Measurements from ENCODE around the gene MED26. TPM values are rescaled to one million over a fixed set of nuclear protein-coding genes. Genes with fewer than 3 reads are reported as not detected.
"Not testable (repeated sequence)": the region's sequence is repeated elsewhere in the genome, so short reads cannot be mapped to it uniquely, and the experiment has no call there.

The MED26 gene
- total RNA-seq, 3 donors from 2014 or later: 10.8 to 12.0 (median 11.2) TPM

DNA sequence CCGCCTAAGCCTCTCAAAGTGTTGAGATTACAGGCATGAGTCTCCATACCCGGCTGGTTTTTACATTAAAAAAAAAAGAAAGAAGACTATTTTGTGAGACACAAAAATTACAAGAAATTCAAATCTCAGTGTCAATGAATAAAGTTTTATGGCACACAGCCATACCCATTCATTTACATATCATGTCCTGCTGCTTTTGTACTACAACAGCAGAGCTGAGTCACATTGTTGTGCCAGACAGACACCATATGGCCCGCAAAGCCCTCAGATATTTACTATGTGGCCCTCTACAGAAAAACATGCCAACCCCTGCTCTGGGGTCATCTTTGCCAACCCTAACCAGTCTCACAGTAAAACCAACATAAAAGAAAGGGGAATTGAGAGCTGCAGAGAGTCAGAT lies 26.6 kb upstream of the MED26 start:
- TF ChIP-seq, protein P1, sequence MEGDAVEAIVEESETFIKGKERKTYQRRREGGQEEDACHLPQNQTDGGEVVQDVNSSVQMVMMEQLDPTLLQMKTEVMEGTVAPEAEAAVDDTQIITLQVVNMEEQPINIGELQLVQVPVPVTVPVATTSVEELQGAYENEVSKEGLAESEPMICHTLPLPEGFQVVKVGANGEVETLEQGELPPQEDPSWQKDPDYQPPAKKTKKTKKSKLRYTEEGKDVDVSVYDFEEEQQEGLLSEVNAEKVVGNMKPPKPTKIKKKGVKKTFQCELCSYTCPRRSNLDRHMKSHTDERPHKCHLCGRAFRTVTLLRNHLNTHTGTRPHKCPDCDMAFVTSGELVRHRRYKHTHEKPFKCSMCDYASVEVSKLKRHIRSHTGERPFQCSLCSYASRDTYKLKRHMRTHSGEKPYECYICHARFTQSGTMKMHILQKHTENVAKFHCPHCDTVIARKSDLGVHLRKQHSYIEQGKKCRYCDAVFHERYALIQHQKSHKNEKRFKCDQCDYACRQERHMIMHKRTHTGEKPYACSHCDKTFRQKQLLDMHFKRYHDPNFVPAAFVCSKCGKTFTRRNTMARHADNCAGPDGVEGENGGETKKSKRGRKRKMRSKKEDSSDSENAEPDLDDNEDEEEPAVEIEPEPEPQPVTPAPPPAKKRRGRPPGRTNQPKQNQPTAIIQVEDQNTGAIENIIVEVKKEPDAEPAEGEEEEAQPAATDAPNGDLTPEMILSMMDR (IDR thresholded peaks at IDR 0.05): no peak
- no peak for DNase-seq

DNA sequence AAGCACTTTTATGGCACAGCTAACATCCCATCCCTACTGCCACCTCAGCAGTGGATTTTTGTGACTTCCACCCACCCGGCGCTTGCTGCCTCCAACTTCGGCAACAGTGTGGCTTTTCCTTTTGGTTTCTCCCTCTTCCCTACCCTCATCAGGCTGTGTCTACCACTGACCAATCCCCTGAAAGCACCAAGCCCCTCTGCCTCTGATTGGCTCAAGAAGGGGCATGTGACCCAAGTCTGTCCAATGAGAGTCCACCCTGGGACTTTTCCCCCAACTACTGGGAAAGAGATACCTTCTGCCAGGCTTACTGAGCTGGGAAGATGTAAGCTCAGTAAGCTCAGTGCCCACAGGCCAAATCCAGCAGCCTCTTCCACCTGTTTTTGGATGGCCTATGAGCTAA lies 26.1 kb upstream of the MED26 start:
- ATAC-seq (peak; percentile 20), DNase-seq (no peak)
- Histone ChIP-seq H3K9me3 (no peaks in the 10 kb centered on the region), H3K4me3 (no peak overlapping the region), H3K36me3 (ENCODE audit: low read depth) (peaks cover 6% of the 10 kb centered on the region), H3K4me1 (ENCODE audit: low read depth) (peaks cover 10% of the 10 kb centered on the region)
- intact Hi-C loops (cut with DNase I, micrococcal nuclease): no loop called here
- TF ChIP-seq, protein P1 (IDR thresholded peaks at IDR 0.05): no peak

More for the DNA sequence above, 26.6 kb upstream of the MED26 start:
- H3K4me3 ChIP-seq: no peak overlapping the region
- H3K9me3 ChIP-seq: no peaks in the 10 kb centered on the region
- peaks cover 6% of the 10 kb centered on the region for H3K36me3 ChIP-seq (ENCODE audit: low read depth)
- peaks cover 12% of the 10 kb centered on the region for H3K4me1 ChIP-seq (ENCODE audit: low read depth)
- ATAC-seq: no peak
- intact Hi-C loops (cut with DNase I, micrococcal nuclease): no loop called here

DNA sequence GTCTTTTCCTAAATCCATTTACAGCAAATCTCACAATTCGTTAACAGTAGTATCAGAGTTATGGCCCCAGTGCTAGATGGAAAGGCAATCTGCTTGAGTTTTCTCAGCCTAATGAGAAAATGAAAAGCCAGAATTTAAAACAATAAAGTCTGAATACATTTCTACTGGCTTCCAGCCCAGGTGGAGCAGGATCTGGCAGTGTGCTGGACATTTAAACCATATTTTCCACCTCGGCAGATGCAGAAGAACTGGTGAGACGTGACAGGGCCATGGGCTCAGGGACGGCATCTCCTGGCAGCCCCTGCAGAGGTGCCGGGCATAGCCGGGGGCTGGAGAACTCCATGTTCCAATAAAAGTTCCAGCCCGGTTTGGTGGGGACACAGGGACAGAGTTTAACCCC lies 24.9 kb upstream of the MED26 start:
- intact Hi-C loops (cut with DNase I, micrococcal nuclease): no loop called here
- peaks cover 6% of the 10 kb centered on the region for H3K36me3 ChIP-seq (ENCODE audit: low read depth)
- no peak overlapping the region for H3K4me3 ChIP-seq
- no peaks in the 10 kb centered on the region for H3K9me3 ChIP-seq
- ATAC-seq: no peak
- TF ChIP-seq, protein P1 (IDR thresholded peaks at IDR 0.05): no peak
- no peak for DNase-seq
- H3K4me1 ChIP-seq (ENCODE audit: low read depth): no peaks in the 10 kb centered on the region

DNA sequence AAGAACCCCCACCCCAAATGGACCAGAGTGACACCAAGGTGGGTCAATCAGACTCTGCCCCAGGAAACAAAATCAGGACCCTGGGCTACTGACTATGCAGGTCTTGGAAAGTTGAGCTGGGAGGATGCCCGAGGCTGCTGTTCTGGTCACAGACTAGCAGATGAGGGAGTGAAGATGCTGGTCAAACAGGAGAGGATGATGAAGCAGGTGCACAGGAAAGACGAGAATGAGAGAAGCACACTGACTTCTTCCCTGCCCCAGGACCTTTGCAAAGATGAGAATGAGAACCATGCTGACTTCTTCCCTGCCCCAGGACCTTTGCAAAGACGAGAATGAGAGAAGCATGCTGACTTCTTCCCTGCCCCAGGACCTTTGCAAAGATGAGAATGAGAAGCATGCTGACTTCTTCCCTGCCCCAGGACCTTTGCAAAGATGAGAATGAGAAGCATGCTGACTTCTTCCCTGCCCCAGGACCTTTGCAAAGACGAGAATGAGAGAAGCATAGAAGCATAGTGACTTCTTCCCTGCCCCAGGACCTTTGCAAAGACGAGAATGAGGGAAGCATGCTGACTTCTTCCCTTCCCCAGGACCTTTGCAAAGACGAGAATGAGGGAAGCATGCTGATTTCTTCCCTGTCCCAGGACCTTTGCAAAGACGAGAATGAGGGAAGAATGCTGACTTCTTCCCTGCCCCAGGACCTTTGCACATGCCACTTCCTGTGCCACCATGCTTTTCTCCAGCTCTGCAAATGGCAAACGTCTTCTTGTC lies 23.6 kb upstream of the MED26 start:
- H3K36me3 ChIP-seq (ENCODE audit: low read depth); H3K4me1 ChIP-seq (ENCODE audit: low read depth); DNase-seq; intact Hi-C loops (cut with DNase I, micrococcal nuclease); ATAC-seq; H3K9me3 ChIP-seq; H3K4me3 ChIP-seq: not testable (repeated sequence)

DNA sequence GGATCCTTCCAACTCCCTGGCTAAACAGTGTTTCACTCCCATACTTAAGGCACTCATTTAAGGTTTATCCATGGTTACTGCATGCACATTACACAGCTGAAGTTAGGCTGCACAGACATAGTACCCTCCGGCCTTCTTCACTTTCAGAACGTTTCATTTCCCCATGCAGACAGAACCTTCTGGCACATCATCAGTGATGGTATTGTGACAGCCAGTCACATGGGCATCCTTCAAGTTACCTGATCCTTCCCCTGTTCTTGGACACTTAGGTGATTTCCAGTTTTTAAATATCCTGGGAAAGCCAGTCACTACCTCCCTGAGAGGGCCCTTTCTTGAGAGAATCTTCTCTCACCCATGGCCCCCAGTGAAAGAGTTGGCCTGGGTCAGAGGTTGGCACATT lies 22.8 kb upstream of the MED26 start:
- ATAC-seq (no peak), DNase-seq (no peak)
- intact Hi-C loops (cut with DNase I, micrococcal nuclease): no loop called here

DNA sequence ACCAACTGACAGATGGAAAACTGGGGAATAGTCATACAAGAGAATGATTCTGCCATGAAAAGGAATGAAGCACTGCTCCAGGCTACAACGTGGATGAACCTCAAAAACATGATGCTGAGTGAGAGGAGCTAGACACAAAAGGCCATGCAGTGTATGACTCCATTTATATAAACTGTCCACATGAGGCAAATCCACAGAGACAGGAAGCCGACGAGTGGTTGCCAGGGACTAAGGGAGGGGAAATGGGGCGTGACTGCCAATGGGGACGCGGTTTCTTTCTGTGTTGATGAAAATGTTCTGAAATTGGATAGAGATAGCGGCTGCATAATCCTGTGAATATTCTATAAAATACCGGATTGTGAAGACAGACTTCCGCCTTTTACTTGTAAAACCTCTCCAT lies 21.7 kb upstream of the MED26 start:
- Histone ChIP-seq H3K36me3 (ENCODE audit: low read depth) (peaks cover 6% of the 10 kb centered on the region), H3K4me3 (no peak overlapping the region), H3K4me1 (ENCODE audit: low read depth) (no peaks in the 10 kb centered on the region), H3K9me3 (no peaks in the 10 kb centered on the region)
- TF ChIP-seq, protein P1 (IDR thresholded peaks at IDR 0.05): no peak
- intact Hi-C loops (cut with DNase I, micrococcal nuclease): no loop called here
- DNase-seq (no peak), ATAC-seq (no peak)

More for the DNA sequence above, 22.8 kb upstream of the MED26 start:
- peaks cover 6% of the 10 kb centered on the region for H3K36me3 ChIP-seq (ENCODE audit: low read depth)
- H3K4me3 ChIP-seq: no peak overlapping the region
- H3K4me1 ChIP-seq (ENCODE audit: low read depth): no peaks in the 10 kb centered on the region
- H3K9me3 ChIP-seq: no peaks in the 10 kb centered on the region
- TF ChIP-seq, protein P1 (IDR thresholded peaks at IDR 0.05): no peak
